B cell (primary cell): ENCODE results near the gene GPR62. TPM values are rescaled to one million over a fixed set of nuclear protein-coding genes. Genes with fewer than 3 reads are reported as not detected.

ENCODE experiments used
- ATAC-seq: fragments of 200-7000 bp; cut with Tn5 transposase; one replicate; pipeline ENCODE4 v1.10.0; 2021; ENCODE audit warnings: low read depth, mild to moderate bottlenecking, moderate number of reproducible peaks, moderate library complexity
- CTCF ChIA-PET: fragments of 350-600 bp; sonication (Branson Sonifier 250); formaldehyde crosslinking; loops from one replicate; lab custom pipeline; 2021; ENCODE audit warnings: antibody characterized with exemption, inconsistent platforms; lab: Charles Lee
- POLR2A ChIA-PET: fragments of 350-600 bp; sonication (Branson Sonifier 250); formaldehyde crosslinking; loops from one replicate; lab custom pipeline; 2021; ENCODE audit warnings: antibody characterized with exemption; lab: Charles Lee
- DNase-seq: peaks from one replicate; pipeline ENCODE4 v3.0.0; 2013
- H2AFZ ChIP-seq: 2 replicates; pipeline ENCODE4 v1.6.1; 2012; ENCODE audit warnings: mild to moderate bottlenecking, low read depth, low read length; ENCODE audit not compliant: insufficient read depth, poor library complexity, severe bottlenecking
- H3K27ac ChIP-seq, 2 donors: 1 replicate in 1 of 2; 2 replicates in 1 of 2; pipeline ENCODE4 v1.5.1; 2012 to 2013; ENCODE audit warnings: low read length in 2 of 2, mild to moderate bottlenecking in 2 of 2, moderate library complexity in 1 of 2
- H3K27me3 ChIP-seq, 4 experiments: fragments of 200-600 bp in 1 of 4; sonication (generic) in 1 of 4; replicated peaks in 1 of 4; 1 replicate in 2 of 4; 2 replicates in 2 of 4; pipeline versions ENCODE4 v1.6.1 to v1.7.0; 2013 to 2016; ENCODE audit warnings: low read length in 3 of 4, mild to moderate bottlenecking in 2 of 4, mixed read lengths in 1 of 4, moderate library complexity in 1 of 4; ENCODE audit not compliant: insufficient read depth in 4 of 4, control insufficient read depth in 3 of 4; ENCODE audit errors: control extremely low read depth in 1 of 4
- H3K36me3 ChIP-seq, 2 experiments: replicated peaks in 1 of 2; 1 replicate in 1 of 2; 2 replicates in 1 of 2; pipeline versions ENCODE4 v1.6.1 to v1.7.1; 2013; ENCODE audit warnings: low read length in 1 of 2; ENCODE audit not compliant: insufficient read depth in 2 of 2, control insufficient read depth in 1 of 2; ENCODE audit errors: control extremely low read depth in 1 of 2, extremely low read depth in 1 of 2
- H3K4me1 ChIP-seq, 2 donors: fragments of 200-600 bp in 1 of 2; sonication (generic) in 1 of 2; 1 replicate in 1 of 2; 2 replicates in 1 of 2; pipeline versions ENCODE4 v1.5.1 to v1.6.1; 2013 to 2017; ENCODE audit warnings: low read length in 2 of 2; ENCODE audit not compliant: control insufficient read depth in 2 of 2, insufficient read depth in 2 of 2
- H3K4me2 ChIP-seq: replicated peaks from 2 replicates; pipeline ENCODE3; 2012; ENCODE audit warnings: mild to moderate bottlenecking, low read depth, low read length; ENCODE audit not compliant: poor library complexity, severe bottlenecking
- H3K4me3 ChIP-seq, 5 experiments: fragments of 200-600 bp in 1 of 5; sonication (generic) in 1 of 5; 1 replicate in 3 of 5; 2 replicates in 2 of 5; pipeline versions ENCODE4 v1.5.1 to v1.7.0; 2011 to 2016; ENCODE audit warnings: low read length in 4 of 5, mild to moderate bottlenecking in 4 of 5, low read depth in 2 of 5, control low read depth in 1 of 5, moderate library complexity in 1 of 5; ENCODE audit not compliant: insufficient read depth in 1 of 5; ENCODE audit errors: control extremely low read depth in 1 of 5, extremely low read depth in 1 of 5
- H3K79me2 ChIP-seq: fragments of 200-600 bp; sonication (generic); one replicate; pipeline ENCODE4 v1.6.0; 2016; ENCODE audit warnings: low read length; ENCODE audit not compliant: control insufficient read depth, insufficient read depth
- H3K9ac ChIP-seq: fragments of 200-600 bp; sonication (generic); 2 replicates; pipeline ENCODE4 v1.6.1; 2017; ENCODE audit warnings: mild to moderate bottlenecking, low read length, moderate library complexity
- H3K9me3 ChIP-seq, 3 donors: one replicate each; pipeline versions ENCODE4 v1.6.1 to v1.7.1; 2013; ENCODE audit warnings: low read length in 2 of 3; ENCODE audit not compliant: control insufficient read depth in 2 of 3, insufficient read depth in 1 of 3; ENCODE audit errors: control extremely low read depth in 1 of 3
- H4K20me1 ChIP-seq: 2 replicates; pipeline ENCODE4 v1.6.0; 2012; ENCODE audit warnings: mild to moderate bottlenecking, low read length; ENCODE audit not compliant: insufficient read depth, control insufficient read depth, poor library complexity, severe bottlenecking
- H3K27ac Mint-ChIP-seq: one replicate; pipeline ENCODE4 v1.8.0; 2021; ENCODE audit warnings: mixed read lengths
- H3K27me3 Mint-ChIP-seq: one replicate; pipeline ENCODE4 v1.8.0; 2021; ENCODE audit warnings: mixed read lengths
- H3K4me1 Mint-ChIP-seq: one replicate; pipeline ENCODE4 v1.8.0; 2021; ENCODE audit warnings: mixed read lengths
- H3K4me3 Mint-ChIP-seq: one replicate; pipeline ENCODE4 v1.8.0; 2021; ENCODE audit warnings: mixed read lengths
- H3K9me3 Mint-ChIP-seq: one replicate; pipeline ENCODE4 v1.8.0; 2022; ENCODE audit warnings: mixed read lengths; ENCODE audit not compliant: insufficient read depth
- CTCF ChIP-seq: fragments of 200-600 bp; IDR thresholded peaks from one replicate; pipeline ENCODE4 v1.8.0; 2022; ENCODE audit warnings: antibody characterized with exemption, mild to moderate bottlenecking
- EZH2 ChIP-seq: IDR thresholded peaks from 2 replicates; pipeline ENCODE4 v1.6.1; 2012; ENCODE audit warnings: borderline replicate concordance, low read depth, mild to moderate bottlenecking, moderate library complexity, low read length; ENCODE audit not compliant: insufficient read depth, poor library complexity, severe bottlenecking
- WGBS: methylation state at CpG from one replicate; pipeline ENCODE4 v1.1.5; 2013; ENCODE audit warnings: missing lambda C conversion rate; ENCODE audit not compliant: insufficient coverage; 5-methylcytosine and 5-hydroxymethylcytosine counted together
- intact Hi-C: fragments of 100-400 bp; cut with micrococcal nuclease; formaldehyde crosslinking; loops from one replicate; pipeline ENCODE4 v1.10.0; 2022
- polyA plus RNA-seq: library from polyadenylated mRNA; depleted of rRNA; stranded (reverse); fragments of >200 nt; gene quantifications from 2 replicates; pipeline ENCODE4 v1.2.3, GENCODE V29; 2012
- total RNA-seq, 2 donors: library from RNA; stranded (reverse); fragments of 120-200 nt in 1 of 2; gene quantifications; 1 replicate in 1 of 2; 2 replicates in 1 of 2; pipeline versions ENCODE4 v1.2.3 to v1.2.4, GENCODE V29; 2013 to 2022

Gene GPR62
- total and polyA plus RNA-seq, 2 donors (not counting 1 experiment from before 2014, with no cell fraction given) = not detected

DNA sequence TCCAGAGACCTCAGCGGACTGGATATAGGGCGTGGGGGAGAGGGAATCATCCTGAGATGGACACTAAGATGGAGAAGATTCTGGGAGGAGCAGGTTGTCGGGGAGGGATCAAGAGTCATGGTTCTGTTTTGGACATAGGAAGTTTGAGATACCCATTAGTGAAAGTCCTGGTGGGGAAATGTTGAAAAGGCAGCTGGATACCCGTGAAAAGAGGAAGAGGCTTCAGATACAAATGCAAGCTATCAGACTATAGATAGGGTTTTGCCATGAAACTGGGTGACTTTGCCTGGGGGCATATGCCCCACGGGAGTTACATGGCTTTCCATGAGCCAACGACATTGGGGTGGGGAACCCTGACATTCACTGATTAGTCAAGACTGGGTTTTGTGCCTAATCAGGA, 1.1 kb upstream of the GPR62 start:
- 74% methylated on average over 5 of the region's 6 CpGs for WGBS
- Histone ChIP-seq H2AFZ (no peak overlapping the region), H3K79me2 (no peaks in the 10 kb centered on the region), H3K27me3 (peaks cover 0 to 27% (median 15%) of the 10 kb centered on the region in 4 experiments), H3K4me1 (peaks cover 7 to 10% of the 10 kb centered on the region in 2 donors), H3K36me3 (no peaks in the 10 kb centered on the region), H3K9ac (no peak overlapping the region), H3K9me3 (peaks cover 0 to 6% (median 0%) of the 10 kb centered on the region in 3 donors), H4K20me1 (no peaks in the 10 kb centered on the region), H3K27ac (no peak overlapping the region), H3K4me3 (no peak overlapping the region), H3K4me2 (no peak overlapping the region)
- peaks cover 17% of the 10 kb centered on the region for H3K27me3 Mint-ChIP-seq
- peaks cover 5% of the 10 kb centered on the region for H3K4me1 Mint-ChIP-seq
- intact Hi-C loops = no loop called here
- ATAC-seq (no peak), DNase-seq (no peak)
- CTCF ChIA-PET = interaction anchor here (1.2 kb wide), 1 partner anchor 20 kb away, joined by 4 read pairs; the partner anchor contains the start of gene ABHD14B
- no peak for TF ChIP-seq CTCF
- TF ChIP-seq EZH2 = no peak
- no peaks in the 10 kb centered on the region for H3K9me3 Mint-ChIP-seq
- no peak overlapping the region for H3K4me3 Mint-ChIP-seq
- POLR2A ChIA-PET = no interaction called here
- no peak overlapping the region for H3K27ac Mint-ChIP-seq

DNA sequence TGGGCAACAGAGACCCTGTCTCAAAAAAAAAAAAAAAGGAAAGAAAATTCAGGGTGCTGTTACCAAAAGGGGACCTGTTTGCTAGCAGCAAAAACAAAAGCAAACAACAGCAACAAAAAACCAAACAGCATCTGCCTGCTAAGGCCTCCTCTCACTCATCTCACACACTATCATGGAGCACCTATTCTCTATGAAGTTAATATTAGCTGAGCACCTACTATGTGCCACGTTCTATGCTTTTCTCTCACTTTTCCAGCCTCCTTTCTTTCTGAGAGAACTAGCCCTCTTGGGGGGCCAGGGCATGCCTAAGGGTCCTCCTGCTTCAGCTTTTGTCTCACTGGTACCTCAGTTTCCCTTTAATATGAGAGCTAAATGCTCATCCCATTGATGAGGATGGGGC, 468 bp upstream of the GPR62 start:
- POLR2A ChIA-PET = no interaction called here

More for the DNA sequence above, 468 bp upstream of the GPR62 start:
- peaks cover 0 to 27% (median 15%) of the 10 kb centered on the region in 4 experiments for H3K27me3 ChIP-seq
- no peaks in the 10 kb centered on the region for H3K9me3 Mint-ChIP-seq
- no peak overlapping the region for H3K4me3 ChIP-seq
- no peaks in the 10 kb centered on the region for H3K36me3 ChIP-seq
- ATAC-seq = no peak
- H3K79me2 ChIP-seq = no peaks in the 10 kb centered on the region
- peaks cover 5% of the 10 kb centered on the region for H3K4me1 Mint-ChIP-seq
- H4K20me1 ChIP-seq = no peaks in the 10 kb centered on the region
- no peak overlapping the region for H2AFZ ChIP-seq
- no peak overlapping the region for H3K9ac ChIP-seq
- 100% methylated on average over 1 of the region's 1 CpG for WGBS
- no peak overlapping the region for H3K4me2 ChIP-seq
- no peak overlapping the region for H3K4me3 Mint-ChIP-seq
- peaks cover 17% of the 10 kb centered on the region for H3K27me3 Mint-ChIP-seq
- peaks cover 7 to 10% of the 10 kb centered on the region in 2 donors for H3K4me1 ChIP-seq
- DNase-seq = no peak
- CTCF ChIA-PET = interaction anchor here (0.7 to 1.3 kb wide), 3 partner anchors 19 to 518 kb away, joined by 3 to 4 read pairs (median 4); partner anchors contain the start of gene ABHD14B
- intact Hi-C loops = no loop called here
- no peak overlapping the region for H3K27ac Mint-ChIP-seq
- no peak overlapping the region for H3K27ac ChIP-seq
- peaks cover 0 to 6% (median 0%) of the 10 kb centered on the region in 3 donors for H3K9me3 ChIP-seq
- TF ChIP-seq CTCF (no peak), EZH2 (no peak)
